Common myeloid progenitor, CD34-positive (primary cell): ENCODE measurements around the gene FAM83G.
"Not testable (repeated sequence)": the region's sequence is repeated elsewhere in the genome, so short reads cannot be mapped to it uniquely, and the experiment has no call there.

Experiments used
- CTCF ChIA-PET: fragments of 350-600 bp; sonication (Branson Sonifier 250); formaldehyde crosslinking; loops from one replicate; lab custom pipeline; 2021; ENCODE audit warnings: antibody characterized with exemption; lab: Charles Lee
- POLR2A ChIA-PET: fragments of 350-600 bp; sonication (Branson Sonifier 250); formaldehyde crosslinking; loops from one replicate; lab custom pipeline; 2021; ENCODE audit warnings: antibody characterized with exemption; lab: Charles Lee
- DNase-seq, 3 donors: peaks; one replicate each; pipeline versions ENCODE4 v3.0.0 to v3.0.0-alpha.2; 2013
- H3K27ac ChIP-seq, 2 experiments: 1 replicate in 1 of 2; 2 replicates in 1 of 2; pipeline ENCODE4 v1.7.0; 2013; ENCODE audit warnings: inconsistent platforms in 2 of 2, low read length in 2 of 2, mild to moderate bottlenecking in 2 of 2, low read depth in 1 of 2, moderate library complexity in 1 of 2; ENCODE audit not compliant: severe bottlenecking in 2 of 2, insufficient read depth in 1 of 2, poor library complexity in 1 of 2
- H3K27me3 ChIP-seq, 5 experiments: replicated peaks in 2 of 5; 1 replicate in 3 of 5; 2 replicates in 2 of 5; pipeline versions ENCODE4 v1.6.1 to v1.7.0; 2013; ENCODE audit warnings: low read length in 4 of 5, mild to moderate bottlenecking in 2 of 5, moderate library complexity in 2 of 5, inconsistent platforms in 1 of 5; ENCODE audit not compliant: insufficient read depth in 5 of 5, control insufficient read depth in 4 of 5
- H3K36me3 ChIP-seq, 4 experiments: 1 replicate in 2 of 4; 2 replicates in 2 of 4; pipeline versions ENCODE4 v1.6.1 to v1.7.0; 2013; ENCODE audit warnings: low read length in 3 of 4, control low read depth in 1 of 4, mild to moderate bottlenecking in 1 of 4; ENCODE audit not compliant: control insufficient read depth in 4 of 4, insufficient read depth in 4 of 4
- H3K4me1 ChIP-seq, 4 experiments: 1 replicate in 3 of 4; 2 replicates in 1 of 4; pipeline versions ENCODE4 v1.6.1 to v1.7.1; 2013; ENCODE audit warnings: low read length in 3 of 4, mild to moderate bottlenecking in 3 of 4, control low read depth in 1 of 4, inconsistent platforms in 1 of 4, moderate library complexity in 1 of 4; ENCODE audit not compliant: control insufficient read depth in 4 of 4, insufficient read depth in 4 of 4; ENCODE audit errors: control extremely low read depth in 1 of 4
- H3K4me3 ChIP-seq, 7 experiments: 1 replicate in 4 of 7; 2 replicates in 3 of 7; pipeline versions ENCODE4 v1.5.1 to v1.7.0; 2013; ENCODE audit warnings: mild to moderate bottlenecking in 7 of 7, low read length in 6 of 7, moderate library complexity in 6 of 7, inconsistent platforms in 2 of 7, low read depth in 2 of 7, control low read depth in 1 of 7; ENCODE audit not compliant: insufficient read depth in 4 of 7, control insufficient read depth in 1 of 7; ENCODE audit errors: extremely low read depth in 1 of 7
- H3K9me3 ChIP-seq, 5 experiments: 1 replicate in 4 of 5; 2 replicates in 1 of 5; pipeline versions ENCODE4 v1.6.1 to v1.7.1; 2013; ENCODE audit warnings: low read length in 4 of 5, mild to moderate bottlenecking in 2 of 5, inconsistent platforms in 1 of 5, low read depth in 1 of 5, moderate library complexity in 1 of 5; ENCODE audit not compliant: control insufficient read depth in 4 of 5, insufficient read depth in 2 of 5; ENCODE audit errors: control extremely low read depth in 1 of 5
- WGBS: methylation state at CpG from one replicate; pipeline ENCODE4 v1.1.5; 2013; ENCODE audit not compliant: insufficient coverage; 5-methylcytosine and 5-hydroxymethylcytosine counted together

Gene FAM83G

GRCh38 chr17:19032377-19032988, 27.9 kb upstream of the FAM83G start:
- H3K27ac ChIP-seq, CTCF ChIA-PET, POLR2A ChIA-PET, H3K9me3 ChIP-seq, H3K27me3 ChIP-seq, H3K4me1 ChIP-seq, H3K36me3 ChIP-seq, H3K4me3 ChIP-seq, DNase-seq: not testable (repeated sequence)
- WGBS: no CpG with 5 or more reads among the region's 24 CpGs

GRCh38 chr17:19031729-19032128, 27.2 kb upstream of the FAM83G start:
- CTCF ChIA-PET, H3K27ac ChIP-seq, H3K9me3 ChIP-seq, H3K36me3 ChIP-seq, H3K4me3 ChIP-seq, DNase-seq, H3K27me3 ChIP-seq, H3K4me1 ChIP-seq, POLR2A ChIA-PET: not testable (repeated sequence)
- no CpG with 5 or more reads among the region's 4 CpGs for WGBS

- H3K27me3 ChIP-seq, H3K27ac ChIP-seq, H3K4me1 ChIP-seq, H3K36me3 ChIP-seq, CTCF ChIA-PET, H3K9me3 ChIP-seq, H3K4me3 ChIP-seq, POLR2A ChIA-PET, DNase-seq: not testable (repeated sequence)
- no CpG with 5 or more reads among the region's 5 CpGs for WGBS
These were observed 26.3 kb upstream of the FAM83G start for GRCh38 chr17:19030771-19031449.

- H3K4me1 ChIP-seq, POLR2A ChIA-PET, H3K27me3 ChIP-seq, DNase-seq, H3K4me3 ChIP-seq, CTCF ChIA-PET, H3K27ac ChIP-seq, H3K36me3 ChIP-seq, H3K9me3 ChIP-seq: not testable (repeated sequence)
- no CpG with 5 or more reads among the region's 5 CpGs for WGBS
These were observed 25.2 kb upstream of the FAM83G start for GRCh38 chr17:19029740-19030139.

- DNase-seq, H3K9me3 ChIP-seq, CTCF ChIA-PET, H3K27me3 ChIP-seq, H3K27ac ChIP-seq, H3K4me1 ChIP-seq, POLR2A ChIA-PET, H3K36me3 ChIP-seq, H3K4me3 ChIP-seq: not testable (repeated sequence)
- WGBS: no CpG with 5 or more reads among the region's 11 CpGs
These were observed 24.1 kb upstream of the FAM83G start for GRCh38 chr17:19028671-19029070.

- no peak for DNase-seq
- H3K4me3 ChIP-seq: no peak overlapping the region
- H3K36me3 ChIP-seq: peaks cover 0 to 29% (median 7%) of the 10 kb centered on the region in 4 experiments
- H3K27me3 ChIP-seq: no peaks in the 10 kb centered on the region
- 90% methylated on average over 18 of the region's 22 CpGs for WGBS
- ChIA-PET POLR2A (no interaction called here), CTCF (interaction anchor here (1.6 kb wide), 1 partner anchor 64 kb away, joined by 4 read pairs; no protein-coding TSS in a partner anchor)
- H3K27ac ChIP-seq: no peak overlapping the region
- H3K4me1 ChIP-seq: no peaks in the 10 kb centered on the region
- no peaks in the 10 kb centered on the region for H3K9me3 ChIP-seq
These were observed 19.8 kb upstream of the FAM83G start for GRCh38 chr17:19024101-19025078.
